H1 (cell line): ENCODE results near the gene SPTBN5. TPM values are rescaled to one million over a fixed set of nuclear protein-coding genes. Genes with fewer than 3 reads are reported as not detected.

Experiments
- CEBPB ChIP-seq: IDR thresholded peaks from 2 replicates; pipeline ENCODE4 v1.6.1; 2012; ENCODE audit warnings: low read depth, low read length
- MAFK ChIP-seq: IDR thresholded peaks from 2 replicates; pipeline ENCODE4 v1.6.1; 2012; ENCODE audit warnings: low read depth, mild to moderate bottlenecking, improper control_type of control experiment, low read length
- TEAD4 ChIP-seq: IDR thresholded peaks from 2 replicates; pipeline ENCODE4 v1.6.1; 2012; ENCODE audit warnings: low read depth, low read length, inconsistent platforms, mixed read lengths
- polyA plus RNA-seq, 7 experiments: library from polyadenylated mRNA; depleted of rRNA in 3 of 7; stranded (reverse) in 5 of 7; unstranded in 2 of 7; fragments of >200 nt in 5 of 7; fragments of 200-250 nt in 2 of 7; gene quantifications; 1 replicate in 5 of 7; 2 replicates in 1 of 7; 4 replicates in 1 of 7; pipeline versions ENCODE4 v1.2.1 to v1.2.3, GENCODE V29; 2011 to 2013; ENCODE audit warnings: missing spikeins in 2 of 7, mixed read lengths in 2 of 7
- total RNA-seq: library from RNA; stranded (reverse); fragmentation: NEBNext Ultra II Directional; extraction: Animal tissue kit (Norgen Biotek cat#: 25700); gene quantifications from 2 replicates; pipeline ENCODE4 v1.2.1, GENCODE V29; 2021
- TF ChIP-seq, protein P1 (sequence below), 3 experiments: IDR thresholded peaks; 1 replicate in 2 of 3; 2 replicates in 1 of 3; pipeline versions ENCODE4 v1.5.1 to v1.6.1; 2011; ENCODE audit warnings: low read length in 3 of 3, mild to moderate bottlenecking in 3 of 3, inconsistent platforms in 2 of 3, low read depth in 1 of 3, moderate library complexity in 1 of 3; ENCODE audit not compliant: insufficient read depth in 1 of 3; ENCODE audit errors: control extremely low read depth in 1 of 3

SPTBN5 gene
- total and polyA plus RNA-seq, 2 of the 8 experiments (the other 6 are each of a cell fraction or from before 2014, with no cell fraction given), result 0.32 to 0.84 TPM

DNA sequence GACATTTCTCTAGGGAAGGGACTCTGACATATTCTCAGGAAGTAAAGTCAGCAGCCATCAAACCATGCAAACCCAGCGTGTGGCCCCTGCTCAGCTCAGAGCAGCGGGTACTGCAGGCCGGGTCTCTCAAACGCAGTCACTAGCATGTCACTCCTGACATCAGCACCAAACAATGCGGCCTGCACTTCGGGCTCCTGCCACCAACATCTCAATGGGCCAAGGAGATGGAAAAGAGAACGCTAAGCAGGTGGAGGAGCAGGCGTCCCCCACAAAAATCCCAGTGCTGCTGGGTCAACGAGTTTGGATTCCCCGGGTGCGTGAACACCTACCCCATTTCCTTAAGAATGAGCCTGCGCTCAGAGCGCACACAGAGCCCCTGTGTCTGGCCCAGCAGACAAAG is 9.9 kb upstream of the SPTBN5 start (continued):
- TF ChIP-seq, protein P1, sequence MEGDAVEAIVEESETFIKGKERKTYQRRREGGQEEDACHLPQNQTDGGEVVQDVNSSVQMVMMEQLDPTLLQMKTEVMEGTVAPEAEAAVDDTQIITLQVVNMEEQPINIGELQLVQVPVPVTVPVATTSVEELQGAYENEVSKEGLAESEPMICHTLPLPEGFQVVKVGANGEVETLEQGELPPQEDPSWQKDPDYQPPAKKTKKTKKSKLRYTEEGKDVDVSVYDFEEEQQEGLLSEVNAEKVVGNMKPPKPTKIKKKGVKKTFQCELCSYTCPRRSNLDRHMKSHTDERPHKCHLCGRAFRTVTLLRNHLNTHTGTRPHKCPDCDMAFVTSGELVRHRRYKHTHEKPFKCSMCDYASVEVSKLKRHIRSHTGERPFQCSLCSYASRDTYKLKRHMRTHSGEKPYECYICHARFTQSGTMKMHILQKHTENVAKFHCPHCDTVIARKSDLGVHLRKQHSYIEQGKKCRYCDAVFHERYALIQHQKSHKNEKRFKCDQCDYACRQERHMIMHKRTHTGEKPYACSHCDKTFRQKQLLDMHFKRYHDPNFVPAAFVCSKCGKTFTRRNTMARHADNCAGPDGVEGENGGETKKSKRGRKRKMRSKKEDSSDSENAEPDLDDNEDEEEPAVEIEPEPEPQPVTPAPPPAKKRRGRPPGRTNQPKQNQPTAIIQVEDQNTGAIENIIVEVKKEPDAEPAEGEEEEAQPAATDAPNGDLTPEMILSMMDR (IDR thresholded peaks at IDR 0.05; ENCODE audit: control extremely low read depth in 1 of 3, insufficient read depth in 1 of 3, low read depth in 1 of 3, low read length in 3 of 3), result no peak
- TF ChIP-seq MAFK (no peak), CEBPB (no peak), TEAD4 (no peak)
